ENCODE measurements around the gene DIABLO.

The DIABLO gene

DNA sequence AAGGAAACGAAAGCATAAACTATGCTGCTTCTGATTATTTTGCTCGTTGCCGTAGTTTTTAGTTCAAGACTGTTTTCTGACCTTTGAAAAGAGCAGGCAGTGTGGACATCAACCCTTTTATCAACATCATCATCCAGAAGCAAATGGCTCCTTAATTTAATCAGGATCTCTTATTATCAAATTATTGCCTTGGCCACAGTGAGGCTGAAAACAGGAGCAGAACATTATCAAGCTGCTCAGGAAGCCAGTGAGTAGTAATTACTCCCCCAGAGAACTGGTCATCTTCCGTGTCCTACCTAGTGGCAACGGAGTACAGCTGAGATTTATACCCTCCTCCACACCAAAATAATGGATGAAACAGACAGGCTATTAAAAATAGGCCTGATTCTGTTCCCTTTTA lies 2.2 kb upstream of the DIABLO start:
- TF ChIP-seq CREB1 (IDR thresholded peaks at IDR 0.05; ENCODE audit: low read depth), result no peak

DNA sequence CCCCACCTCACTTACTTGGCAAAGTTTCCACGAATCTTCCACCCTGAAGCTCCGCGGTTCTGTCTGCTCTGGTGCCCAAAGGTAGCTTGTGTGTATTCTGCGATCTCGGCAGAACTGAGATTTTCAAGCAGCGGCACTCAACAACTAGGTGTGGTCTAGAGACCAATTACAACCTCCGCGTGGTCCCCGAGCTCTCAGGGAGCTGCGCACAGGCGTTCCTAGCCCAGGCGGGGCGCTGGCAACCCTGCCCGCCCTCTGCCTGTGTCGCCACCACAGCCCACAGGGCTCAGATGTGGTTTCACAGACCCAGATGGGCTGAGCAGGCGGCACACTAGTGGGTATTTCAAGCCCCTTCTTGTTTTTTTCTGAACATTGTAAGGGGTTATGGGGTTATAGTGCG lies 1.5 kb upstream of the DIABLO start:
- no peak for TF ChIP-seq TAF1 (IDR thresholded peaks at IDR 0.05; ENCODE audit: low read depth)
- TF ChIP-seq, protein P1, sequence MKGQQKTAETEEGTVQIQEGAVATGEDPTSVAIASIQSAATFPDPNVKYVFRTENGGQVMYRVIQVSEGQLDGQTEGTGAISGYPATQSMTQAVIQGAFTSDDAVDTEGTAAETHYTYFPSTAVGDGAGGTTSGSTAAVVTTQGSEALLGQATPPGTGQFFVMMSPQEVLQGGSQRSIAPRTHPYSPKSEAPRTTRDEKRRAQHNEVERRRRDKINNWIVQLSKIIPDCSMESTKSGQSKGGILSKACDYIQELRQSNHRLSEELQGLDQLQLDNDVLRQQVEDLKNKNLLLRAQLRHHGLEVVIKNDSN (IDR thresholded peaks at IDR 0.05), result no peak
- no peak for TF ChIP-seq FOXM1 (IDR thresholded peaks at IDR 0.05; ENCODE audit: borderline replicate concordance, low read depth)
- no peak for TF ChIP-seq CREB1 (IDR thresholded peaks at IDR 0.05; ENCODE audit: low read depth)
- no peak for TF ChIP-seq TEAD4 (IDR thresholded peaks at IDR 0.05)
- TF ChIP-seq, protein P2, sequence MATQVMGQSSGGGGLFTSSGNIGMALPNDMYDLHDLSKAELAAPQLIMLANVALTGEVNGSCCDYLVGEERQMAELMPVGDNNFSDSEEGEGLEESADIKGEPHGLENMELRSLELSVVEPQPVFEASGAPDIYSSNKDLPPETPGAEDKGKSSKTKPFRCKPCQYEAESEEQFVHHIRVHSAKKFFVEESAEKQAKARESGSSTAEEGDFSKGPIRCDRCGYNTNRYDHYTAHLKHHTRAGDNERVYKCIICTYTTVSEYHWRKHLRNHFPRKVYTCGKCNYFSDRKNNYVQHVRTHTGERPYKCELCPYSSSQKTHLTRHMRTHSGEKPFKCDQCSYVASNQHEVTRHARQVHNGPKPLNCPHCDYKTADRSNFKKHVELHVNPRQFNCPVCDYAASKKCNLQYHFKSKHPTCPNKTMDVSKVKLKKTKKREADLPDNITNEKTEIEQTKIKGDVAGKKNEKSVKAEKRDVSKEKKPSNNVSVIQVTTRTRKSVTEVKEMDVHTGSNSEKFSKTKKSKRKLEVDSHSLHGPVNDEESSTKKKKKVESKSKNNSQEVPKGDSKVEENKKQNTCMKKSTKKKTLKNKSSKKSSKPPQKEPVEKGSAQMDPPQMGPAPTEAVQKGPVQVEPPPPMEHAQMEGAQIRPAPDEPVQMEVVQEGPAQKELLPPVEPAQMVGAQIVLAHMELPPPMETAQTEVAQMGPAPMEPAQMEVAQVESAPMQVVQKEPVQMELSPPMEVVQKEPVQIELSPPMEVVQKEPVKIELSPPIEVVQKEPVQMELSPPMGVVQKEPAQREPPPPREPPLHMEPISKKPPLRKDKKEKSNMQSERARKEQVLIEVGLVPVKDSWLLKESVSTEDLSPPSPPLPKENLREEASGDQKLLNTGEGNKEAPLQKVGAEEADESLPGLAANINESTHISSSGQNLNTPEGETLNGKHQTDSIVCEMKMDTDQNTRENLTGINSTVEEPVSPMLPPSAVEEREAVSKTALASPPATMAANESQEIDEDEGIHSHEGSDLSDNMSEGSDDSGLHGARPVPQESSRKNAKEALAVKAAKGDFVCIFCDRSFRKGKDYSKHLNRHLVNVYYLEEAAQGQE (IDR thresholded peaks at IDR 0.05; ENCODE audit: low read depth), result no peak
- no peak for TF ChIP-seq EP300 (IDR thresholded peaks at IDR 0.05; ENCODE audit: borderline replicate concordance)
- no peak for TF ChIP-seq EGR1 (IDR thresholded peaks at IDR 0.05)
- TF ChIP-seq YY1 (IDR thresholded peaks at IDR 0.05; ENCODE audit: low read depth), result no peak
- no peak for TF ChIP-seq CEBPB (IDR thresholded peaks at IDR 0.05)
- no peak for TF ChIP-seq NFIC (IDR thresholded peaks at IDR 0.05)

DNA sequence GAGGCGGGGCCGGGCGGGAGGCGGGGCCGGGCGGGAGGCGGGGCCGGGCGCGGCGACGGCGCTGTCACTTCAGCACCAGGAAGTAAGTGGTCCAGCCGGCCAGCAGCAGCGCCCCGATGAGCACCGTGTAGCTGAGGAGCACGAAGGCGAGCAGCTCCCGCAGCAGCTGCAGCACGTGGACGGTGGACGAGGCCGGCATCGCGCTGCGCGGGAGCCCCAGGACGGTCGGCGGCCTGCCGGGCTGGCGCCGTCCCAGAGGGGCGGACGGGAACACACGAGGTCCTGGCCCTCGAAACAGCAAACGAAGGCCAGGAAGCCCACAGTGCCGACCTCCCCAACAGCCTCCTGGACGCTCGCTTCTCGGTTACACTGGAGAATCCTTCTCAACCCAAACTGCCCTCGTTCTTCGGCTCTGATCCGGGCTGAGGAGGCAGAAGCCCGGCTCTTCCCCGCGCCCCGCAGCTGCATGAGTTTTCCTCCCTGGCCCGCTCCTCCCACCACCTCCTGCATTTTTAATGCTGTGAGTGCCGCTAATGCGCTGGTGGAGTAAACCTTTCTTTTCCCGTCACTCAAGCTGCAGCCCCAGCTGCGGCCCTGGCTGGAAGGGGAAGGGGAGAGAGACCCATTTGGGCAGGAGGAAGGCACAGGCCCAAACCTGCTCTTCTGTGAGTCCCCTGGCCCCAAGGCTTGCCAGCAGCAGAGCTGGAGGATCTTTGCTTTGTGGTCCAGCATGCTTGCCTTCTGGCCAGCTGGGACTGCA lies 694 bp upstream of the DIABLO start:
- TF ChIP-seq, protein P1 (IDR thresholded peaks at IDR 0.05), result peak; percentile 72
- TF ChIP-seq, protein P3, sequence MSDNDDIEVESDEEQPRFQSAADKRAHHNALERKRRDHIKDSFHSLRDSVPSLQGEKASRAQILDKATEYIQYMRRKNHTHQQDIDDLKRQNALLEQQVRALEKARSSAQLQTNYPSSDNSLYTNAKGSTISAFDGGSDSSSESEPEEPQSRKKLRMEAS (IDR thresholded peaks at IDR 0.05), result peak; percentile 100
- no peak for TF ChIP-seq EP300 (IDR thresholded peaks at IDR 0.05; ENCODE audit: borderline replicate concordance)
- TF ChIP-seq, protein P2 (IDR thresholded peaks at IDR 0.05; ENCODE audit: low read depth), result peak; percentile 82
- no peak for TF ChIP-seq RAD21 (IDR thresholded peaks at IDR 0.05; ENCODE audit: low read depth)
- no peak; the same call in none of the 2 replicates for TF ChIP-seq TEAD4 (IDR thresholded peaks at IDR 0.05)
- no peak for TF ChIP-seq TAF1 (IDR thresholded peaks at IDR 0.05; ENCODE audit: low read depth)
- TF ChIP-seq ZBTB7A (IDR thresholded peaks at IDR 0.05; ENCODE audit: low read depth), result no peak
- no peak for TF ChIP-seq EGR1 (IDR thresholded peaks at IDR 0.05)
- TF ChIP-seq TCF12 (IDR thresholded peaks at IDR 0.05; ENCODE audit: low read depth), result peak; percentile 51; the same call in 1 of the 2 replicates
- 0 out of 2 replicates have a peak, but pooled peaks have one; percentile 31 for TF ChIP-seq YY1 (IDR thresholded peaks at IDR 0.05; ENCODE audit: low read depth)
- no peak for TF ChIP-seq CREB1 (IDR thresholded peaks at IDR 0.05; ENCODE audit: low read depth)
- TF ChIP-seq FOXM1 (IDR thresholded peaks at IDR 0.05; ENCODE audit: borderline replicate concordance, low read depth), result no peak
- no peak for TF ChIP-seq NFIC (IDR thresholded peaks at IDR 0.05)
- no peak for TF ChIP-seq CEBPB (IDR thresholded peaks at IDR 0.05)

DNA sequence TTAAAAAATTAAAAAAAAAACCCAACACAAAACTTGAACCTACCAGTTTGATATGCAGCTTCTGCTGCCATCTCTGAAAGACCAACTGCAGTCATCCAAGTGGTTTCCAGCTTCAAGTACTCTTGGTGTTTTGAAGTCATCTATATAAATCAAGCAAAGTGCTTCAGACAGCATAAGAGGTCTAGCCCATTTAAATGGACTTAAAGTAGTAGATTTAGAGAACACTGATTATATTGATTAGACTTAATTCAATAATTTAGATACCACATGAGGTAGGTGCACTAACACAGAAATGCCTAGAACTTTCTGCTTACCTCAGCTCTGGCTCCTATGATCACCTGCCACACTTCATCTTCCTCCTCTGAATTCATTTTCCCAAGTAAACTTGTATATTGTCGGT lies 9.4 kb downstream of the DIABLO start:
- no peak for TF ChIP-seq CEBPB (IDR thresholded peaks at IDR 0.05)
- TF ChIP-seq TEAD4 (IDR thresholded peaks at IDR 0.05), result no peak
- no peak for TF ChIP-seq CREB1 (IDR thresholded peaks at IDR 0.05; ENCODE audit: low read depth)
- TF ChIP-seq, protein P1 (IDR thresholded peaks at IDR 0.05), result no peak
- TF ChIP-seq TCF12 (IDR thresholded peaks at IDR 0.05; ENCODE audit: low read depth), result no peak
- no peak for TF ChIP-seq EGR1 (IDR thresholded peaks at IDR 0.05)
- TF ChIP-seq ZBTB7A (IDR thresholded peaks at IDR 0.05; ENCODE audit: low read depth), result no peak
- TF ChIP-seq, protein P2 (IDR thresholded peaks at IDR 0.05; ENCODE audit: low read depth), result no peak
